PFSK-1 (cell line): ENCODE data around the gene USP43.

Experiments used
- FOXP2 ChIP-seq: optimal IDR thresholded peaks from 2 replicates; pipeline ENCODE3; 2011; ENCODE audit warnings: borderline replicate concordance, control low read depth, inconsistent platforms; ENCODE audit not compliant: insufficient read depth; ENCODE audit errors: extremely low read length, extremely low read depth
- POLR2AphosphoS5 ChIP-seq: IDR thresholded peaks from 2 replicates; pipeline ENCODE4 v1.6.1; 2012; ENCODE audit warnings: low read depth, mild to moderate bottlenecking, control low read depth, low read length, moderate library complexity
- REST ChIP-seq, 2 experiments: IDR thresholded peaks; 2 replicates each; pipeline versions ENCODE4 v1.6.1 to v1.8.0; 2011 to 2012; ENCODE audit warnings: low read depth in 2 of 2, low read length in 2 of 2, control low read depth in 1 of 2, inconsistent platforms in 1 of 2, mild to moderate bottlenecking in 1 of 2, moderate library complexity in 1 of 2; ENCODE audit not compliant: insufficient read depth in 1 of 2
- SIN3A ChIP-seq: IDR thresholded peaks from 2 replicates; pipeline ENCODE4 v1.6.1; 2012; ENCODE audit warnings: mild to moderate bottlenecking, low read length, moderate library complexity, borderline replicate concordance; ENCODE audit not compliant: insufficient read depth
- TAF1 ChIP-seq: IDR thresholded peaks from 2 replicates; pipeline ENCODE4 v1.6.1; 2012; ENCODE audit warnings: low read length, control low read depth, borderline replicate concordance; ENCODE audit not compliant: insufficient read depth

- no peak for TF ChIP-seq REST (IDR thresholded peaks at IDR 0.05; ENCODE audit: insufficient read depth in 1 of 2, low read depth in 2 of 2, low read length in 2 of 2)
- no peak for TF ChIP-seq POLR2AphosphoS5
- TF ChIP-seq SIN3A = no peak
- TF ChIP-seq TAF1 = no peak
- TF ChIP-seq FOXP2 = no peak
Observed at GRCh38 chr17:9670596-9670995, 25.3 kb downstream of the USP43 start.
